HepG2 (cell line): ENCODE measurements around the gene HEXIM1. TPM values are rescaled to one million over a fixed set of nuclear protein-coding genes. Genes with fewer than 3 reads are reported as not detected.
A peak's percentile ranks its signal among the peaks of the same experiment; 100 is the strongest.

Source experiments
- ARHGAP35 ChIP-seq: sonication (generic); formaldehyde crosslinking; IDR thresholded peaks from 2 replicates; pipeline ENCODE4 v1.9.0; 2022; ENCODE audit warnings: mild to moderate bottlenecking, inconsistent platforms, moderate library complexity, missing genetic modification reagents, borderline replicate concordance
- BCL3 ChIP-seq: sonication (generic); formaldehyde crosslinking; IDR thresholded peaks from 2 replicates; pipeline ENCODE4 v1.5.1; 2020; ENCODE audit warnings: mild to moderate bottlenecking, missing genetic modification reagents, moderate library complexity
- CCAR2 ChIP-seq: fragments of 200-400 bp; formaldehyde crosslinking; optimal IDR thresholded peaks from 2 replicates; pipeline ENCODE3; 2018; ENCODE audit warnings: low read depth, mild to moderate bottlenecking, low read length, moderate library complexity
- CREB3 ChIP-seq: sonication (generic); formaldehyde crosslinking; IDR thresholded peaks from 2 replicates; pipeline ENCODE4 v1.5.0; 2020; ENCODE audit warnings: missing genetic modification reagents
- DDIT3 ChIP-seq: sonication (generic); formaldehyde crosslinking; IDR thresholded peaks from 2 replicates; pipeline ENCODE4 v1.4.0; 2020; ENCODE audit warnings: mild to moderate bottlenecking, missing genetic modification reagents
- NFKB2 ChIP-seq: sonication (generic); formaldehyde crosslinking; IDR thresholded peaks from 2 replicates; pipeline ENCODE4 v1.4.0; 2020; ENCODE audit warnings: missing genetic modification reagents, borderline replicate concordance
- RELA ChIP-seq: sonication (generic); formaldehyde crosslinking; IDR thresholded peaks from 2 replicates; pipeline ENCODE4 v1.4.0; 2020; ENCODE audit warnings: missing genetic modification reagents
- SNAPC2 ChIP-seq: sonication (generic); formaldehyde crosslinking; IDR thresholded peaks from 2 replicates; pipeline ENCODE4 v1.8.1; 2022; ENCODE audit warnings: mild to moderate bottlenecking, missing genetic modification reagents
- SP5 ChIP-seq: IDR thresholded peaks from 2 replicates; pipeline ENCODE4 v1.6.1; 2016; ENCODE audit warnings: low read depth, borderline replicate concordance
- SRY ChIP-seq: sonication (generic); formaldehyde crosslinking; IDR thresholded peaks from 2 replicates; pipeline ENCODE4 v1.8.0; 2022; ENCODE audit warnings: mild to moderate bottlenecking, missing genetic modification reagents
- TARDBP ChIP-seq: sonication (generic); formaldehyde crosslinking; IDR thresholded peaks from 2 replicates; pipeline ENCODE4 v1.8.0; 2022; ENCODE audit warnings: mild to moderate bottlenecking, missing genetic modification reagents
- THRA ChIP-seq: sonication (generic); formaldehyde crosslinking; IDR thresholded peaks from 2 replicates; pipeline ENCODE4 v1.4.0; 2020; ENCODE audit warnings: missing genetic modification reagents, borderline replicate concordance
- ZBTB21 ChIP-seq: sonication (generic); formaldehyde crosslinking; IDR thresholded peaks from 2 replicates; pipeline ENCODE4 v1.4.0; 2020; ENCODE audit warnings: missing genetic modification reagents
- ZNF251 ChIP-seq: sonication (generic); formaldehyde crosslinking; IDR thresholded peaks from 2 replicates; pipeline ENCODE4 v1.9.0; 2021; ENCODE audit warnings: mild to moderate bottlenecking, missing genetic modification reagents
- ZNF260 ChIP-seq: sonication (generic); formaldehyde crosslinking; IDR thresholded peaks from 2 replicates; pipeline ENCODE4 v1.4.0; 2020; ENCODE audit warnings: missing genetic modification reagents, low read depth, mild to moderate bottlenecking, borderline replicate concordance
- ZNF382 ChIP-seq: sonication (generic); formaldehyde crosslinking; IDR thresholded peaks from 2 replicates; pipeline ENCODE4 v1.5.0; 2020; ENCODE audit warnings: missing genetic modification reagents, mild to moderate bottlenecking, borderline replicate concordance
- ZNF430 ChIP-seq: sonication (generic); formaldehyde crosslinking; IDR thresholded peaks from 2 replicates; pipeline ENCODE4 v1.9.0; 2021; ENCODE audit warnings: mild to moderate bottlenecking, missing genetic modification reagents
- ZNF512B ChIP-seq: sonication (generic); formaldehyde crosslinking; IDR thresholded peaks from 2 replicates; pipeline ENCODE4 v1.5.1; 2020; ENCODE audit warnings: missing genetic modification reagents, mild to moderate bottlenecking, borderline replicate concordance
- ZNF557 ChIP-seq: sonication (generic); formaldehyde crosslinking; IDR thresholded peaks from 2 replicates; pipeline ENCODE4 v1.4.0; 2020; ENCODE audit warnings: missing genetic modification reagents
- ZNF570 ChIP-seq: sonication (generic); formaldehyde crosslinking; IDR thresholded peaks from 2 replicates; pipeline ENCODE4 v1.4.0; 2020; ENCODE audit warnings: mild to moderate bottlenecking, missing genetic modification reagents, borderline replicate concordance
- ZNF672 ChIP-seq: sonication (generic); formaldehyde crosslinking; IDR thresholded peaks from 2 replicates; pipeline ENCODE4 v1.8.1; 2022; ENCODE audit warnings: missing genetic modification reagents
- ZNF777 ChIP-seq: sonication (generic); formaldehyde crosslinking; IDR thresholded peaks from 2 replicates; pipeline ENCODE4 v1.4.0; 2020; ENCODE audit warnings: missing genetic modification reagents
- polyA plus RNA-seq, 8 experiments: library from polyadenylated mRNA; depleted of rRNA in 3 of 8; stranded (reverse) in 7 of 8; unstranded in 1 of 8; fragments of >200 nt; fragmentation: Illumina TruSeq in 4 of 8; extraction: Trizol in 4 of 8; gene quantifications; 2 replicates each; pipeline versions ENCODE4 v1.2.1 to v1.2.3, GENCODE V29; 2011 to 2016; ENCODE audit warnings: low read depth in 4 of 8, missing spikeins in 1 of 8, mixed read lengths in 1 of 8; ENCODE audit not compliant: insufficient read depth in 1 of 8
- total RNA-seq, 5 experiments: library from RNA; depleted of rRNA; stranded (reverse); fragments of >200 nt; fragmentation: Illumina TruSeq; extraction: Trizol; gene quantifications; 2 replicates each; pipeline ENCODE4 v1.2.3, GENCODE V29; 2016; ENCODE audit warnings: low read depth in 1 of 5

Gene HEXIM1
- total and polyA plus RNA-seq, 2 of the 13 experiments (the other 11 are each of a cell fraction or from before 2014, with no cell fraction given): 10.5 to 16.6 TPM

GRCh38 chr17:45132572-45133463 lies 15.5 kb upstream of the HEXIM1 start (continued):
- TF ChIP-seq ZNF251 (CRISPR knock-in tag) (0 out of 2 replicates have a peak, but pooled peaks have one; percentile 39), SP5 (CRISPR knock-in tag) (peak; percentile 43; the same call in 1 of the 2 replicates), ZBTB21 (CRISPR knock-in tag) (peak; percentile 55; the same call in 1 of the 2 replicates), ZNF570 (CRISPR knock-in tag) (no peak), ZNF430 (CRISPR knock-in tag) (0 out of 2 replicates have a peak, but pooled peaks have one; percentile 38), CCAR2 (no peak), THRA (CRISPR knock-in tag) (no peak), ZNF382 (CRISPR knock-in tag) (no peak), ARHGAP35 (0 out of 2 replicates have a peak, but pooled peaks have one; percentile 36), ZNF777 (peak; percentile 31; the same call in 1 of the 2 replicates), NFKB2 (peak; percentile 64; the same call in 1 of the 2 replicates), BCL3 (CRISPR knock-in tag) (no peak), SNAPC2 (CRISPR knock-in tag) (no peak), ZNF512B (CRISPR knock-in tag) (no peak), DDIT3 (CRISPR knock-in tag) (no peak), SRY (CRISPR knock-in tag) (peak; percentile 57; the same call in 1 of the 2 replicates), RELA (CRISPR knock-in tag) (0 out of 2 replicates have a peak, but pooled peaks have one; percentile 54), ZNF672 (no peak), ZNF260 (no peak), TARDBP (CRISPR knock-in tag) (peak; percentile 24; the same call in 1 of the 2 replicates), CREB3 (CRISPR knock-in tag) (no peak), ZNF557 (CRISPR knock-in tag) (peak; percentile 71; the same call in 1 of the 2 replicates)
